ENCODE data around the gene WNT3A.

Gene WNT3A

GRCh38 chr1:228073857-228074545, 67.2 kb downstream of the WNT3A start:
- no peaks in the 10 kb centered on the region for H3K9me3 ChIP-seq (ENCODE audit: control insufficient read depth, insufficient read depth, low read depth, low read length)
- no peak overlapping the region for H3K27ac ChIP-seq (ENCODE audit: extremely low read depth, low read depth, low read length)
- TF ChIP-seq ZNF645 (tag by site-specific recombination; IDR thresholded peaks at IDR 0.05) (0 out of 2 replicates have a peak, but pooled peaks have one; percentile 28), PRDM1 (tag by site-specific recombination; IDR thresholded peaks at IDR 0.05) (no peak), CTCF (tag by site-specific recombination; IDR thresholded peaks at IDR 0.05) (peak; percentile 37), ZSCAN30 (tag by site-specific recombination; IDR thresholded peaks at IDR 0.05) (no peak), ZNF610 (tag by site-specific recombination; IDR thresholded peaks at IDR 0.05; ENCODE audit: borderline replicate concordance) (no peak)
- CTCF ChIA-PET: interaction anchor here (0.6 to 2.4 kb wide), 3 partner anchors 70 to 338 kb away, joined by 3 to 27 read pairs (median 16); no protein-coding TSS in a partner anchor
- H3K4me3 ChIP-seq (ENCODE audit: low read depth, low read length): no peak overlapping the region
- POLR2A ChIA-PET: interaction anchor here (0.8 to 1.0 kb wide), 2 partner anchors 8 to 11 kb away, joined by 3 to 4 read pairs; partner anchors contain the start of gene ARF1
- no peaks in the 10 kb centered on the region for H3K4me1 ChIP-seq (ENCODE audit: control insufficient read depth, insufficient read depth, low read length)
- no peaks in the 10 kb centered on the region for H3K36me3 ChIP-seq (ENCODE audit: control insufficient read depth in 2 of 2, insufficient read depth in 1 of 2, low read length in 2 of 2)

- Histone ChIP-seq H3K4me3 (ENCODE audit: low read depth, low read length) (no peak overlapping the region), H3K27ac (ENCODE audit: extremely low read depth, low read depth, low read length) (no peak overlapping the region), H3K36me3 (ENCODE audit: control insufficient read depth in 2 of 2, insufficient read depth in 1 of 2, low read length in 2 of 2) (peaks cover 0 to 3% of the 10 kb centered on the region in 2 experiments; a peak in 1 of 3 replicates), H3K9me3 (ENCODE audit: control insufficient read depth, insufficient read depth, low read depth, low read length) (no peaks in the 10 kb centered on the region), H3K4me1 (ENCODE audit: control insufficient read depth, insufficient read depth, low read length) (no peaks in the 10 kb centered on the region)
- CTCF ChIA-PET: interaction anchor here (1.9 to 2.4 kb wide), 2 partner anchors 71 to 76 kb away, joined by 16 to 27 read pairs; no protein-coding TSS in a partner anchor
- POLR2A ChIA-PET: interaction anchor here (0.8 to 1.2 kb wide), 2 partner anchors 13 to 29 kb away, joined by 3 read pairs; no protein-coding TSS in a partner anchor
- TF ChIP-seq ZNF792 (tag by site-specific recombination; IDR thresholded peaks at IDR 0.05): no peak
- TF ChIP-seq GFI1B (tag by site-specific recombination; IDR thresholded peaks at IDR 0.05): no peak
- TF ChIP-seq ZNF157 (tag by site-specific recombination; IDR thresholded peaks at IDR 0.05): no peak
- no peak for TF ChIP-seq ZSCAN5A (tag by site-specific recombination; IDR thresholded peaks at IDR 0.05)
- TF ChIP-seq ZNF266 (tag by site-specific recombination; IDR thresholded peaks at IDR 0.05; ENCODE audit: low read depth): no peak
- peak; percentile 95 for TF ChIP-seq SCRT2 (tag by site-specific recombination; IDR thresholded peaks at IDR 0.05)
- no peak for TF ChIP-seq ZNF335 (tag by site-specific recombination; conservative IDR thresholded peaks at IDR 0.05)
- TF ChIP-seq ZNF391 (tag by site-specific recombination; IDR thresholded peaks at IDR 0.05; ENCODE audit: borderline replicate concordance, low read depth): no peak
- TF ChIP-seq ZNF639 (tag by site-specific recombination; IDR thresholded peaks at IDR 0.05): no peak
- TF ChIP-seq MYNN (tag by site-specific recombination; IDR thresholded peaks at IDR 0.05; ENCODE audit: borderline replicate concordance): peak; percentile 80; the same call in 1 of the 2 replicates
- 0 out of 2 replicates have a peak, but pooled peaks have one; percentile 27 for TF ChIP-seq MZF1 (tag by site-specific recombination; IDR thresholded peaks at IDR 0.05; ENCODE audit: borderline replicate concordance)
- 0 out of 2 replicates have a peak, but pooled peaks have one; percentile 7 for TF ChIP-seq IKZF3 (tag by site-specific recombination; IDR thresholded peaks at IDR 0.05)
- no peak for TF ChIP-seq ZNF280D (tag by site-specific recombination; IDR thresholded peaks at IDR 0.05)
These were observed 68.3 kb downstream of the WNT3A start for GRCh38 chr1:228074954-228075730.
